HK-2 (cell line): ENCODE measurements around the gene FDCSP.
"Not testable (repeated sequence)": the region's sequence is repeated elsewhere in the genome, so short reads cannot be mapped to it uniquely, and the experiment has no call there.

ENCODE experiments used
- DNase-seq: peaks from one replicate; pipeline ENCODE4 v3.0.0-alpha.2; 2018; ENCODE audit not compliant: unreplicated experiment

Gene FDCSP

DNA sequence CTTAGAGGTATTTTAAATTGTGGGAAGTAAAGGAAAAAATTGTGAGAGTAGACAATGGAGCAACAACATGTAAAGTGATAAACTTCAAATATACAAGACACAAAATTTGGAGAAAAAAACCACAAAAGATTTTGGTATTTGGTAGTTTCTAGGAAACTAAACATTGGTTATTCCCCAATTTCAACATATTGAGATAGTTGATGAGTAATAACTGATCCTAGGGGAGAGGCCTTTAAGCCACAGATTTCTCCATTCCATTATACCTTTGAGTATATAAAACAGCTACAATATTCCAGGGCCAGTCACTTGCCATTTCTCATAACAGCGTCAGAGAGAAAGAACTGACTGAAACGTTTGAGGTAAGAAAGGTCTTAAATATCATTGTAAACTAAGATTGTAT lies at the start of gene FDCSP:
Gene FDCSP (plus strand): TSS at position 301 of the 400 bp plus-strand sequence. CDS start 5,071 bp downstream, outside the sequence.
- DNase-seq: no peak

DNA sequence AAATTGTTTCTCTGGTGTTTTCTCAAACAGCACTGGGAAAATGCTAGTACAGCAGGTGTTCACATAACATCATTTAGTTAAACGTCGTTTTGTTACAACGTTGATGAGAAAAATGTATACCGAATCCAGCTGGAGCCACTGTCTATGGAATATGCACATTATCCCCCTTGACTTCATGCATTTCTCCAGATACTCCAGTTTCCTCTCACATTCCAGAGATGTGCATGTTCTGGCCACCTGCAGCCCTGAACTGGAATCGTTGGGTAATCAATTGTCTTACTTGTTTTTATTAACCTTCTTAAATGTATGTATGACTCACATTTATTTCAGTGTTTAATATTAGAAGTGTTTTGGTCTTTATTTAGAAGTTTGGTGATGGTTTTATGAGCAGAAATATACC lies 48.8 kb upstream of the FDCSP start:
- no peak for DNase-seq

DNA sequence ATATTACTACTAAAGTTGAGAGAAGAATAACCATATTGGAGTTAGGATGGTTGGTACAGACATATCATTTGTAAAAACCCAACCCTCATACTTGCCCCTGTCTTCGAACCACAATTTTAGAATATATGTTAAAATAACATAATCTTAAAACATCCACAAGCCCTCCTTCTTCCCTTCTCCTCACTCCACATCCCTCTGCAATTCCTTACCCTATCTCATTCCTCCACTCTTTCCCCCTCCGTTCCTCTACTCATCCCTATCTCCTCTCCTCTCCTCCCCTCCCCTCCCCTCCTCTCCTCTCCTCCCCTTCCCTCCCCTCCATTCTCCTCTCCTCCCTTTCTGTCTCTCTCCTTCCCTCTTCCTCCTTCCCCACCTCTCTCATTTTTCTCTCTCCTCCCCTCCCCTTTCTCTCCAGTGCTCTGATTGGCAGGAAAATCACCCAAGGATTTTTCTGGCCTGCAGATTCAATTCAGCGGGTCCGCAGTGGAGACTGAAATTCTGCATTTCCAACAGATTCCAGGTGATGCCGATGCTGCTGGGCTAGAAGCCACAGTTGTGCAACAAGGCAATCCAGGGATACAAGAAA lies 47.8 kb upstream of the FDCSP start:
- no peak for DNase-seq

- no peak for DNase-seq
These were observed 46.1 kb upstream of the FDCSP start for GRCh38 chr4:70179811-70180210.

DNA sequence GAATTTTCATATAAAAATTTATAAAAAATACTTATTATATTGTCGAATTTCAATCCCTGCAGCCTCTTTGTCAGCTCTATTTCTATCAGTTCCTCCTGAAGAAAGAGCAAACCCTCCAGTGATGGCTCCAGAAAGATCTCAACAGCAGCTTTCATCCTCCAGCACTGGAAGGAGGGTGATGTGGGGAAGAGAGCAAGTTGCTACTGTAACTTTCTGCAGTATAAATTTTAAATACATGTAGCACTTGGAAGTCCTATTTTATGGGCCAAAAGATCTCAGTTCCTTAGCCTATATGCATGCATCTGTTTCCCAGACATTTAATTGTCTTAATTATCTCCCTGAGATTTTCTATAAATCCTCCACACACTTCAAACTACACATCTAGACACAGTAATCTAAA lies 44.1 kb upstream of the FDCSP start:
- DNase-seq: no peak

GRCh38 chr4:70182517-70183167 lies 43.3 kb upstream of the FDCSP start:
- DNase-seq: no peak

DNA sequence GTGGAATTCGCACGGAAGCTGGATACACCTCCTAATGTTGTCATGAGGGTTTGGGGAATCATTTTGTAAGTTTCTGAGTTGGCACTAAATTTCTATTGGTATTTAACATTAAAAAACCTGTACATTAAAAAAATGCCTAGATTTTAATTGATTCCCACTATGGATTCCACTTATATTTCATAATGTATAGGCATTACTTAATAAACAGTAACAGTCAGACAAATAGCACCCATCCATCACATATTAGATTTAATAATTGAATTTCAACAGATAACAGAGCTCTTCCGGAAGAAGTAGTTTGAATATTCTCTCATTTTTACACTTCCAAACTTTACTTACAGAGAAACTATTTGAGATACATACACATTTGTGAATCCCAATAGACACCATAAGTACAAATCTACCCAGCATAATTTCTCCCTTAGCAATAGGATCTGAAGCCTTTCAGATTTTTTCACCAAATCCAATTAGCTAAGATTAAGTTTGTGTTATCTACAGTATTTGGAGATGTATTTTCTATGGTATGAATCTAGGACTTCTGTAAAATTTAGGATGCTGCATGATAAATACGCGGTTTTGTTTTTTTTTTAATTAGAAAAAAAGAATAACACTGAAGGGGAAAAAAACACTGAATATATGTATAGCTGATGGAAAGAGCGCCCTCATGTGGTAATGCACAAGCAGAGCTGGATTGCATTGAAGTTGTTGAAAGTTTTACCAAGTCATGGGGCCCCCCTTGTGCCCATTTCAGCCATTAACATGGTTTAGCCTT lies 42.6 kb upstream of the FDCSP start:
- DNase-seq: peak; percentile 28

- DNase-seq: no peak
These were observed 42.0 kb upstream of the FDCSP start for GRCh38 chr4:70183940-70184246.

DNA sequence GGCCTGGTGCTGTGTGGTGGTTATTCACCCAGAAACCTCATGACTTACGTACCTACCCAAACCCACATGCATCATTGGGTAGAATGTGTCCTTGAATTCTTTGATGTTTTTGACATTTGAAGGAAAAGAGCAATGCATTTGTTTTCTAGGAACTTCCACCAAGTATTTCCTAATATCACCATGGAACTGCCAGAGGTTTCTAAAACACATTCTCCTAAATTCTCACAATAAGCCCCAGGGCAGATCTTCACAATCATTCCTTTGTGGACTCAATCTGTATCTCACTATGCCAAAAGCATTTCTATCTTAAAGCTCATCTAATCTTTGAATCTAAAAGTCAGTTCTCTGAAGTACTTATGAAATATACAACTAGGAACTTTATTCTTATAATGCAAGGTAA lies 38.7 kb upstream of the FDCSP start:
- DNase-seq: no peak

- DNase-seq: no peak
These were observed 35.3 kb upstream of the FDCSP start for GRCh38 chr4:70190579-70190978.

GRCh38 chr4:70191647-70192046 lies 34.3 kb upstream of the FDCSP start:
- no peak for DNase-seq

DNA sequence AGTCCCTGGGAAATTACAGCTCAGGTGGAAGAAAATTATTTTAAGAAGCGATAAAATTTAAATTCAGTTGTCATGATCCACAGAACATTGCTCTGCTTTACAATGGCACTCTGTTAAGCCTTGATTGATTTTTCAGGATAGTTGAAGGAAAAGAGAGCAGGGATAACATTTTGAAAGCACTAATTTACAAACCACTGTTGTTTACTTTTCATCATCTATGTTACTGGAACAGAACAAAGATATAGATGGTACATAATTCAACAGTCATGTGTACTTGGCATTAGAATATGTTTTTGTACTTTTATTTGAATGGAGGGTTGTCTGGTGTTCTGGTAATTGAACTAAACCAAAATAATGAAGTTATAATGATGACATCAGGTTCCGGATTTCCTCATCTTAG lies 33.0 kb upstream of the FDCSP start:
- DNase-seq: no peak

GRCh38 chr4:70195425-70195824 lies 30.5 kb upstream of the FDCSP start, which contains the start of gene ODAM:
TSS of gene ODAM (plus strand) at chr4:70195725. CDS start at chr4:70196544, 819 bp downstream.
- no peak for DNase-seq

- no peak for DNase-seq
These were observed 29.1 kb upstream of the FDCSP start for GRCh38 chr4:70196857-70197256.

- DNase-seq: no peak
These were observed 28.1 kb upstream of the FDCSP start for GRCh38 chr4:70197842-70198241.

- no peak for DNase-seq
These were observed 22.3 kb upstream of the FDCSP start for GRCh38 chr4:70203601-70204000.

- DNase-seq: not testable (repeated sequence)
These were observed 13.2 kb upstream of the FDCSP start for GRCh38 chr4:70212752-70213151.

DNA sequence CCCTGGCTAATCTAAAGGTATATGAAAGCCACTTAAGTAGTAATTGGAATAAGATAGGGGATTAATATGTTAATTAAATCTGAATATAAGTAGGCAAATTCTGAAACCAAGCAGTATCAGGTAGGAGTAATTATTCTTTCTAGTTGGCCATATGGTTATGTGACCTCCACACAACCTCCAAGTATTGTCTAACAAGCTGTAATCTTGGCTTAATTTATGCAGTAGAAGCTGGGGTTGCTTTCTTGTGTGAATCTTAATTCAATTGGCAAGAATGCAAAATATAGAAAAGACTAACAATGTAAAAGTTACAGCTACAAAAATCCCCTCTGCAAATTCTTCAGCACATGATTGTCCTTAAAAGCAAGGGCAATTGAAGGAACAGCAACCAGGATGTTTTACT lies 9.8 kb upstream of the FDCSP start:
- DNase-seq: not testable (repeated sequence)

- not testable (repeated sequence) for DNase-seq
These were observed 9.4 kb upstream of the FDCSP start for GRCh38 chr4:70216550-70216949.

GRCh38 chr4:70221389-70221788 lies 4.5 kb upstream of the FDCSP start:
- not testable (repeated sequence) for DNase-seq

DNA sequence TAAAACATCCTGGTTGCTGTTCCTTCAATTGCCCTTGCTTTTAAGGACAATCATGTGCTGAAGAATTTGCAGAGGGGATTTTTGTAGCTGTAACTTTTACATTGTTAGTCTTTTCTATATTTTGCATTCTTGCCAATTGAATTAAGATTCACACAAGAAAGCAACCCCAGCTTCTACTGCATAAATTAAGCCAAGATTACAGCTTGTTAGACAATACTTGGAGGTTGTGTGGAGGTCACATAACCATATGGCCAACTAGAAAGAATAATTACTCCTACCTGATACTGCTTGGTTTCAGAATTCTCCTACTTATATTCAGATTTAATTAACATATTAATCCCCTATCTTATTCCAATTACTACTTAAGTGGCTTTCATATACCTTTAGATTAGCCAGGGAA lies 4.1 kb upstream of the FDCSP start:
- DNase-seq: not testable (repeated sequence)

- no peak for DNase-seq
These were observed 10.2 kb downstream of the FDCSP start for GRCh38 chr4:70236125-70236524.
